H1 (cell line): ENCODE results near the gene CTBP2. TPM values are rescaled to one million over a fixed set of nuclear protein-coding genes. Genes with fewer than 3 reads are reported as not detected.

Experiments
- polyA plus RNA-seq, 7 experiments: library from polyadenylated mRNA; depleted of rRNA in 3 of 7; stranded (reverse) in 5 of 7; unstranded in 2 of 7; fragments of >200 nt in 5 of 7; fragments of 200-250 nt in 2 of 7; gene quantifications; 1 replicate in 5 of 7; 2 replicates in 1 of 7; 4 replicates in 1 of 7; pipeline versions ENCODE4 v1.2.1 to v1.2.3, GENCODE V29; 2011 to 2013; ENCODE audit warnings: missing spikeins in 2 of 7, mixed read lengths in 2 of 7
- total RNA-seq: library from RNA; stranded (reverse); fragmentation: NEBNext Ultra II Directional; extraction: Animal tissue kit (Norgen Biotek cat#: 25700); gene quantifications from 2 replicates; pipeline ENCODE4 v1.2.1, GENCODE V29; 2021
- TF ChIP-seq, protein P1 (sequence below): IDR thresholded peaks from 2 replicates; pipeline ENCODE4 v1.6.1; 2012; ENCODE audit warnings: low read length, inconsistent platforms

CTBP2 gene
- total and polyA plus RNA-seq, 2 of the 8 experiments (the other 6 are each of a cell fraction or from before 2014, with no cell fraction given): 208 to 221 TPM

DNA sequence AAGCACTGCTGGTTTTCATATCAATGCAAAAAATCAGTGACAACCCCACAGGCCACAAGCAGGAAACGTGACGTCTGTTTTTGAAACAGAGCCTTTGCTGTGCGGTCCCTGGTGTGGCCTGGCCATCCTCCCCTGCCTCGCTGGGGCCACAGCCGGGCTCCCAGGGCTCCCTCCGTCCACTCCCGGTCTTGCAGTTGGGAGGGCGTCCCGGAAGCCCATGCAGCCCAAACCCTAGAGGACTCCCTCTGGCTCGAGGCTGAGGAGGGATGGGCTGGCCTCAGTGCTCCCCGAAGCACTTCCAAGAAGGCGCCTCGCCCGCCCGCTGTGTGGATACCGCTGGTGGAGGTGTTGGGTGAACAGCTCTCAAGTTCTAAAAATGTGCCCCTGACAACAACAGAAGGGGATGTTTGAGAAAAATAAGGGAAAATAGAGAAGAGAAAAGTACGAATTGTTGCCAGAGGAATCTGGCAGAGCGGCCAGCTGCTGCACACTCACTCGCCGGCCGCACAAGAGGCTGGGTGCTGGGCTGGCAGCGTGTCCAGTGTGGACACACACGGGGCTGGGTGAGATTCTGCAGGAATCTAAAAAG is 144.9 kb downstream of the CTBP2 start (continued):
- TF ChIP-seq, protein P1, sequence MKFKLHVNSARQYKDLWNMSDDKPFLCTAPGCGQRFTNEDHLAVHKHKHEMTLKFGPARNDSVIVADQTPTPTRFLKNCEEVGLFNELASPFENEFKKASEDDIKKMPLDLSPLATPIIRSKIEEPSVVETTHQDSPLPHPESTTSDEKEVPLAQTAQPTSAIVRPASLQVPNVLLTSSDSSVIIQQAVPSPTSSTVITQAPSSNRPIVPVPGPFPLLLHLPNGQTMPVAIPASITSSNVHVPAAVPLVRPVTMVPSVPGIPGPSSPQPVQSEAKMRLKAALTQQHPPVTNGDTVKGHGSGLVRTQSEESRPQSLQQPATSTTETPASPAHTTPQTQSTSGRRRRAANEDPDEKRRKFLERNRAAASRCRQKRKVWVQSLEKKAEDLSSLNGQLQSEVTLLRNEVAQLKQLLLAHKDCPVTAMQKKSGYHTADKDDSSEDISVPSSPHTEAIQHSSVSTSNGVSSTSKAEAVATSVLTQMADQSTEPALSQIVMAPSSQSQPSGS: no peak
- TF ChIP-seq, all 59 proteins: peak for 0
